PC-3 (cell line): ENCODE data around the gene LGALSL. TPM values are rescaled to one million over a fixed set of nuclear protein-coding genes. Genes with fewer than 3 reads are reported as not detected.

ENCODE experiments used
- ATAC-seq: fragments of 200-7000 bp; cut with Tn5 transposase; 2 replicates; pipeline ENCODE4 v1.9.1; 2020; ENCODE audit warnings: mild to moderate bottlenecking, moderate library complexity
- BruUV-seq: library from RNA; stranded (reverse); fragments of 400-500 nt; replicated peaks from 2 replicates; lab custom pipeline; 2021; lab: Mats Ljungman, UMichigan
- CTCF ChIA-PET: fragments of 300-600 bp; sonication (Branson Sonifier 250); formaldehyde crosslinking; loops from one replicate; lab custom pipeline; 2022; ENCODE audit warnings: antibody characterized with exemption; lab: Charles Lee
- POLR2A ChIA-PET: fragments of 300-600 bp; sonication (Branson Sonifier 250); formaldehyde crosslinking; loops from one replicate; lab custom pipeline; 2022; ENCODE audit warnings: antibody characterized with exemption; ENCODE audit not compliant: unreplicated experiment; lab: Charles Lee
- DNase-seq: peaks from one replicate; pipeline ENCODE4 v3.0.0-alpha.2; 2015
- H2AFZ ChIP-seq: fragments of 300-600 bp; sonication (generic); 2 replicates; pipeline ENCODE4 v1.6.0; 2016; ENCODE audit warnings: antibody characterized with exemption, low read length
- H3F3A ChIP-seq: fragments of 300-600 bp; sonication (generic); one replicate; pipeline ENCODE4 v1.6.0; 2017; ENCODE audit warnings: antibody characterized with exemption, low read length, control low read depth, mild to moderate bottlenecking; ENCODE audit not compliant: unreplicated experiment
- H3K27ac ChIP-seq: fragments of 300-600 bp; sonication (generic); 2 replicates; pipeline ENCODE4 v1.5.1; 2016; ENCODE audit warnings: mild to moderate bottlenecking, low read length
- H3K27me3 ChIP-seq: fragments of 300-600 bp; sonication (generic); 2 replicates; pipeline ENCODE4 v1.6.1; 2016; ENCODE audit warnings: low read length, mixed read lengths
- H3K36me3 ChIP-seq: fragments of 300-600 bp; sonication (generic); 2 replicates; pipeline ENCODE4 v1.6.1; 2016; ENCODE audit warnings: low read depth, mixed run types, low read length, mixed read lengths
- H3K4me1 ChIP-seq: fragments of 300-600 bp; sonication (generic); 2 replicates; pipeline ENCODE4 v1.5.1; 2016; ENCODE audit warnings: low read length; ENCODE audit not compliant: insufficient read depth
- H3K4me2 ChIP-seq: fragments of 300-600 bp; sonication (generic); 2 replicates; pipeline ENCODE4 v1.6.0; 2016; ENCODE audit warnings: low read length
- H3K4me3 ChIP-seq: fragments of 300-600 bp; sonication (generic); 2 replicates; pipeline ENCODE4 v1.5.1; 2016; ENCODE audit warnings: mild to moderate bottlenecking, low read length, mixed read lengths
- H3K79me2 ChIP-seq: fragments of 300-600 bp; sonication (generic); 2 replicates; pipeline ENCODE4 v1.6.1; 2017; ENCODE audit warnings: low read length, mixed read lengths
- H3K9ac ChIP-seq: fragments of 300-600 bp; sonication (generic); 2 replicates; pipeline ENCODE4 v1.6.0; 2016; ENCODE audit warnings: mild to moderate bottlenecking, low read length
- H3K9me2 ChIP-seq: fragments of 300-600 bp; sonication (generic); replicated peaks from 2 replicates; pipeline ENCODE4 v1.6.1; 2016; ENCODE audit warnings: mixed run types, low read length, mixed read lengths
- H3K9me3 ChIP-seq: fragments of 300-600 bp; sonication (generic); 2 replicates; pipeline ENCODE4 v1.6.1; 2016; ENCODE audit warnings: low read length, mixed read lengths
- H4K20me1 ChIP-seq: fragments of 300-600 bp; sonication (generic); 2 replicates; pipeline ENCODE4 v1.6.1; 2016; ENCODE audit warnings: low read length, mixed read lengths
- CTCF ChIP-seq: fragments of 300-600 bp; sonication (generic); conservative IDR thresholded peaks from 2 replicates; pipeline ENCODE4 v1.5.1; 2017; ENCODE audit warnings: antibody characterized with exemption, low read depth, mild to moderate bottlenecking, low read length
- EZH2 ChIP-seq: fragments of 300-600 bp; sonication (generic); IDR thresholded peaks from one replicate; pipeline ENCODE4 v1.6.1; 2017; ENCODE audit warnings: antibody characterized with exemption, mild to moderate bottlenecking, low read length; ENCODE audit not compliant: unreplicated experiment
- EZH2phosphoT487 ChIP-seq: fragments of 300-600 bp; sonication (generic); IDR thresholded peaks from 2 replicates; pipeline ENCODE4 v1.6.1; 2018; ENCODE audit warnings: mild to moderate bottlenecking, antibody characterized with exemption, low read length, borderline replicate concordance
- intact Hi-C: fragments of 100-400 bp; cut with micrococcal nuclease; formaldehyde crosslinking; loops from 2 replicates; pipeline ENCODE4 v1.9.0; 2023
- total RNA-seq: library from RNA; depleted of rRNA; stranded (reverse); fragments of >200 nt; gene quantifications from 2 replicates; pipeline ENCODE4 v1.2.3, GENCODE V29; 2014

The LGALSL gene
- total RNA-seq, 1 experiment from 2014 or later: 16.0 TPM

GRCh38 chr2:64482765-64483504 is 29.0 kb downstream of the LGALSL start:
- ChIA-PET CTCF (interaction anchor here (0.6 to 0.7 kb wide), 2 partner anchors 79 to 152 kb away, joined by 3 to 7 read pairs; no protein-coding TSS in a partner anchor), POLR2A (interaction anchor here (0.6 to 0.8 kb wide), 2 partner anchors 156 to 547 kb away, joined by 3 to 6 read pairs; no protein-coding TSS in a partner anchor)
- Histone ChIP-seq H3K4me1 (peaks cover 27% of the 10 kb centered on the region), H2AFZ (peak overlapping the region; percentile 45; the same call in 1 of the 2 replicates), H3K36me3 (no peaks in the 10 kb centered on the region), H3K27me3 (no peaks in the 10 kb centered on the region), H3K79me2 (no peaks in the 10 kb centered on the region), H3K9ac (no peak overlapping the region), H3K9me2 (no peaks in the 10 kb centered on the region), H3K27ac (peak overlapping the region; percentile 36), H3K4me2 (peak overlapping the region; percentile 23), H3K4me3 (no peak overlapping the region), H4K20me1 (no peaks in the 10 kb centered on the region), H3K9me3 (no peaks in the 10 kb centered on the region), H3F3A (no peaks in the 10 kb centered on the region)
- TF ChIP-seq CTCF (no peak), EZH2phosphoT487 (no peak), EZH2 (no peak)
- BruUV-seq: no TSS peak
- intact Hi-C loops: loop anchor here (1.0 kb wide), 1 partner anchor 152 kb away; no protein-coding TSS in a partner anchor
- DNase-seq (peak; percentile 85), ATAC-seq (peak; percentile 94)

GRCh38 chr2:64485331-64485730 is 31.4 kb downstream of the LGALSL start:
- H2AFZ ChIP-seq: no peak overlapping the region
- no peaks in the 10 kb centered on the region for H3K79me2 ChIP-seq
- no peaks in the 10 kb centered on the region for H3K9me2 ChIP-seq
- H3F3A ChIP-seq: no peaks in the 10 kb centered on the region
- ATAC-seq (no peak), DNase-seq (no peak)
- no peaks in the 10 kb centered on the region for H3K27me3 ChIP-seq
- ChIA-PET POLR2A (interaction anchor here (0.6 to 1.0 kb wide), 2 partner anchors 54 to 282 kb away, joined by 3 to 8 read pairs; no protein-coding TSS in a partner anchor), CTCF (interaction anchor here (1.2 kb wide), 1 partner anchor 155 kb away, joined by 7 read pairs; no protein-coding TSS in a partner anchor)
- no peak overlapping the region for H3K4me2 ChIP-seq
- BruUV-seq: no TSS peak
- H3K27ac ChIP-seq: no peak overlapping the region
- no peaks in the 10 kb centered on the region for H4K20me1 ChIP-seq
- no peaks in the 10 kb centered on the region for H3K36me3 ChIP-seq
- no peaks in the 10 kb centered on the region for H3K9me3 ChIP-seq
- intact Hi-C loops: loop anchor here (5.0 kb wide), 1 partner anchor 438 kb away; no protein-coding TSS in a partner anchor
- H3K4me1 ChIP-seq: peaks cover 21% of the 10 kb centered on the region
- TF ChIP-seq EZH2 (no peak), CTCF (no peak), EZH2phosphoT487 (no peak)
- H3K4me3 ChIP-seq: no peak overlapping the region
- no peak overlapping the region for H3K9ac ChIP-seq
